HCT116 (cell line): Measurements from ENCODE around the gene LYRM4. TPM values are rescaled to one million over a fixed set of nuclear protein-coding genes. Genes with fewer than 3 reads are reported as not detected.

Source experiments
- ATAC-seq: fragments of 200-7000 bp; cut with Tn5 transposase; 2 replicates; pipeline ENCODE4 v1.9.1; 2020; ENCODE audit warnings: mild to moderate bottlenecking, moderate library complexity
- BruUV-seq: library from RNA; stranded (reverse); fragments of 400-500 nt; replicated peaks from 2 replicates; lab custom pipeline; 2021; lab: Mats Ljungman, UMichigan
- CTCF ChIA-PET: fragments of 300-600 bp; sonication (Branson Sonifier 250); formaldehyde crosslinking; loops from one replicate; lab custom pipeline; 2021; ENCODE audit warnings: antibody characterized with exemption; lab: Charles Lee
- POLR2A ChIA-PET: fragments of 300-600, 350-600 bp; sonication (Branson Sonifier 250); formaldehyde crosslinking; loops from one replicate; lab custom pipeline; 2021; ENCODE audit warnings: antibody characterized with exemption; lab: Charles Lee
- RAD21 ChIA-PET, 2 experiments: fragments of 300-600 bp; sonication (Branson Sonifier 250); formaldehyde crosslinking; loops; one replicate each; lab custom pipeline; 2023; ENCODE audit warnings: low total read pairs in 2 of 2; ENCODE audit not compliant: uncharacterized antibody in 2 of 2, unreplicated experiment in 2 of 2, low non-redundant PET in 1 of 2; lab: Charles Lee
- DNase-seq: peaks from one replicate; pipeline ENCODE4 v3.0.0-alpha.2; 2010; ENCODE audit warnings: low read depth, low spot score
- H2AFZ ChIP-seq: fragments of 200-600 bp; shearing (Covaris generic), sonication (generic); 2 replicates; pipeline ENCODE4 v1.6.1; 2017; ENCODE audit warnings: low read depth, mixed run types, mixed read lengths, antibody characterized with exemption, low read length; ENCODE audit not compliant: poor library complexity, severe bottlenecking
- H3K27ac ChIP-seq: 2 replicates; pipeline ENCODE4 v1.5.1; 2012; ENCODE audit warnings: low read depth, low read length
- H3K27me3 ChIP-seq: fragments of 200-600 bp; sonication (generic); 2 replicates; pipeline ENCODE4 v1.6.1; 2016; ENCODE audit warnings: mixed run types, low read length, mixed read lengths; ENCODE audit not compliant: insufficient read depth
- H3K36me3 ChIP-seq, 2 experiments: fragments of 200-500 bp in 1 of 2; fragments of 200-600 bp in 1 of 2; sonication (Bioruptor generic) in 1 of 2; sonication (generic) in 1 of 2; 2 replicates each; pipeline versions ENCODE4 v1.5.1 to v1.6.1; 2014 to 2016; ENCODE audit warnings: low read length in 2 of 2, inconsistent platforms in 1 of 2, mixed read lengths in 1 of 2, mixed run types in 1 of 2; ENCODE audit not compliant: insufficient read depth in 2 of 2, control insufficient read depth in 1 of 2
- H3K4me1 ChIP-seq, 2 experiments: fragments of 200-600 bp in 1 of 2; sonication (generic) in 1 of 2; 2 replicates each; pipeline versions ENCODE4 v1.5.1 to v1.6.1; 2012 to 2017; ENCODE audit warnings: low read length in 2 of 2, inconsistent platforms in 1 of 2, mild to moderate bottlenecking in 1 of 2, mixed read lengths in 1 of 2, mixed run types in 1 of 2, moderate library complexity in 1 of 2; ENCODE audit not compliant: insufficient read depth in 2 of 2, control insufficient read depth in 1 of 2
- H3K4me2 ChIP-seq: fragments of 200-600 bp; sonication (generic); 2 replicates; pipeline ENCODE4 v1.6.1; 2017; ENCODE audit warnings: mixed run types, low read length, mixed read lengths
- H3K4me3 ChIP-seq, 2 experiments: fragments of 200-600 bp in 1 of 2; sonication (generic) in 1 of 2; replicated peaks in 1 of 2; 2 replicates each; pipeline ENCODE4 v1.5.1; 2011 to 2016; ENCODE audit warnings: low read length in 2 of 2, control low read depth in 1 of 2, low read depth in 1 of 2, mild to moderate bottlenecking in 1 of 2, mixed read lengths in 1 of 2, mixed run types in 1 of 2
- H3K79me2 ChIP-seq: fragments of 200-600 bp; sonication (generic); 2 replicates; pipeline ENCODE4 v1.6.1; 2017; ENCODE audit warnings: mild to moderate bottlenecking, mixed run types, low read length, moderate library complexity, mixed read lengths; ENCODE audit not compliant: insufficient read depth
- H3K9ac ChIP-seq: fragments of 200-600 bp; sonication (generic); 2 replicates; pipeline ENCODE4 v1.6.1; 2016; ENCODE audit warnings: low read length, mixed read lengths
- H3K9me2 ChIP-seq: fragments of 200-600 bp; sonication (generic), shearing (Covaris generic); 2 replicates; pipeline ENCODE4 v1.6.1; 2017; ENCODE audit warnings: mixed run types, mild to moderate bottlenecking, moderate library complexity; ENCODE audit not compliant: insufficient read depth
- H3K9me3 ChIP-seq, 2 experiments: fragments of 200-500 bp in 1 of 2; fragments of 200-600 bp in 1 of 2; sonication (Bioruptor generic) in 1 of 2; sonication (generic) in 1 of 2; 2 replicates each; pipeline ENCODE4 v1.6.1; 2014 to 2017; ENCODE audit warnings: low read length in 2 of 2, mixed read lengths in 2 of 2, inconsistent platforms in 1 of 2, low read depth in 1 of 2, mild to moderate bottlenecking in 1 of 2, mixed run types in 1 of 2, moderate library complexity in 1 of 2; ENCODE audit not compliant: control insufficient read depth in 1 of 2, insufficient read depth in 1 of 2
- H4K20me1 ChIP-seq: fragments of 200-600 bp; sonication (generic), shearing (Covaris generic); 2 replicates; pipeline ENCODE4 v1.6.1; 2017; ENCODE audit warnings: mixed run types, mild to moderate bottlenecking, moderate library complexity; ENCODE audit not compliant: insufficient read depth
- CEBPB ChIP-seq: IDR thresholded peaks from 2 replicates; pipeline ENCODE4 v1.6.1; 2012; ENCODE audit warnings: low read depth
- POLR2AphosphoS5 ChIP-seq: IDR thresholded peaks from 2 replicates; pipeline ENCODE4 v1.6.1; 2011; ENCODE audit warnings: mild to moderate bottlenecking, low read depth, low read length, moderate library complexity
- RAD21 ChIP-seq: IDR thresholded peaks from 2 replicates; pipeline ENCODE4 v1.6.1; 2012; ENCODE audit warnings: low read depth, mild to moderate bottlenecking
- SRF ChIP-seq: IDR thresholded peaks from 2 replicates; pipeline ENCODE4 v1.6.1; 2012; ENCODE audit warnings: low read depth
- ZNF274 ChIP-seq: fragments of 200-500 bp; sonication (Bioruptor generic); IDR thresholded peaks from 2 replicates; pipeline ENCODE4 v1.6.1; 2014; ENCODE audit warnings: mild to moderate bottlenecking, low read depth, low read length, inconsistent platforms
- intact Hi-C: fragments of 100-400 bp; cut with micrococcal nuclease; formaldehyde crosslinking; loops from 2 replicates; pipeline ENCODE4 v1.10.0; 2022
- total RNA-seq: library from RNA; stranded (reverse); gene quantifications from one replicate; pipeline ENCODE4 v1.2.1, GENCODE V29; 2021; ENCODE audit not compliant: unreplicated experiment
- TF ChIP-seq, protein P1 (sequence below): IDR thresholded peaks from 2 replicates; pipeline ENCODE4 v1.6.1; 2012
- TF ChIP-seq, protein P2 (sequence below): IDR thresholded peaks from 2 replicates; pipeline ENCODE4 v1.6.1; 2011; ENCODE audit warnings: mild to moderate bottlenecking, low read length, moderate library complexity; ENCODE audit not compliant: insufficient replicate concordance; ENCODE audit errors: extremely low read depth
- TF ChIP-seq, protein P3 (sequence below), 3 experiments: fragments of 200-600 bp in 1 of 3; sonication (generic) in 1 of 3; IDR thresholded peaks in 2 of 3; conservative IDR thresholded peaks in 1 of 3; 2 replicates each; pipeline ENCODE4 v1.5.1; 2012 to 2017; ENCODE audit warnings: low read depth in 2 of 3, low read length in 2 of 3, antibody characterized with exemption in 1 of 3, borderline replicate concordance in 1 of 3, control low read depth in 1 of 3, mild to moderate bottlenecking in 1 of 3, mixed read lengths in 1 of 3, mixed run types in 1 of 3, moderate library complexity in 1 of 3; ENCODE audit not compliant: insufficient read depth in 1 of 3
- TF ChIP-seq, protein P4 (sequence below): IDR thresholded peaks from 2 replicates; pipeline ENCODE4 v1.6.1; 2012

Gene LYRM4
- total RNA-seq, 1 experiment from 2014 or later: 30.1 TPM

DNA sequence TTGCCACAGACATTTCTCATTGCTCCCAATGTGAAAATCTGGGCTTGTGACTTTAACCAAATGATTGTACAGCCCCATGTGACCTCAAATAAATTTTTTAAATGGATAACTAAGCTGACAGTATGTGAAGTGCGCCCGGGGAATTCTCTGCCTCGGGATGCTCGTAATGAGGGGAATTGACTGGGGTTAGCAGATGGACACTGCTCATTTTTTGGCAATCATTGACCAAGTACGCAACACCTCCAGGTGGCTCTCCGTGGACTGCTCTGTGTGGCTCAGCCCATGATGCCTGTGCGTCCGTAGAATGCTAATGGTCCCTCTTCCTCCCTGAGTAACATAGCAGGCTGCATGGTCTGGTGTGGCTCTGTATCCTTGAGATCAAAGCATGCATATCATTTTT lies 42.9 kb upstream of the LYRM4 start:
- Histone ChIP-seq H3K9ac (no peak overlapping the region), H3K27me3 (no peaks in the 10 kb centered on the region), H4K20me1 (no peaks in the 10 kb centered on the region), H3K79me2 (no peaks in the 10 kb centered on the region; the same call in 1 of the 2 replicates), H2AFZ (no peak overlapping the region), H3K36me3 (no peaks in the 10 kb centered on the region), H3K4me1 (peaks cover 0 to 6% of the 10 kb centered on the region in 2 experiments; a peak in 1 of 4 replicates), H3K4me2 (peak overlapping the region; percentile 9; the same call in 1 of the 2 replicates), H3K27ac (no peak overlapping the region)
- no peak for ATAC-seq
- POLR2A ChIA-PET: no interaction called here
- DNase-seq: no peak
- intact Hi-C loops: loop anchor here (1.0 to 2.0 kb wide), 3 partner anchors 88 to 247 kb away; no protein-coding TSS in a partner anchor
- RAD21 ChIA-PET: interaction anchor here in 1 of 2 experiments (0.9 kb wide), 1 partner anchor 160 kb away, joined by 3 read pairs; no protein-coding TSS in a partner anchor
- CTCF ChIA-PET: interaction anchor here (0.8 to 3.2 kb wide), 7 partner anchors 8 to 160 kb away, joined by 3 to 26 read pairs (median 3); no protein-coding TSS in a partner anchor
- TF ChIP-seq, protein P1, sequence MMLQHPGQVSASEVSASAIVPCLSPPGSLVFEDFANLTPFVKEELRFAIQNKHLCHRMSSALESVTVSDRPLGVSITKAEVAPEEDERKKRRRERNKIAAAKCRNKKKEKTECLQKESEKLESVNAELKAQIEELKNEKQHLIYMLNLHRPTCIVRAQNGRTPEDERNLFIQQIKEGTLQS: no peak
- TF ChIP-seq POLR2AphosphoS5 (no peak), CEBPB (no peak)
- TF ChIP-seq, all 23 proteins: peak for 0
- no peaks in the 10 kb centered on the region for H3K9me2 ChIP-seq
- H3K9me3 ChIP-seq: no peaks in the 10 kb centered on the region
- BruUV-seq: no TSS peak
- no peak overlapping the region for H3K4me3 ChIP-seq

DNA sequence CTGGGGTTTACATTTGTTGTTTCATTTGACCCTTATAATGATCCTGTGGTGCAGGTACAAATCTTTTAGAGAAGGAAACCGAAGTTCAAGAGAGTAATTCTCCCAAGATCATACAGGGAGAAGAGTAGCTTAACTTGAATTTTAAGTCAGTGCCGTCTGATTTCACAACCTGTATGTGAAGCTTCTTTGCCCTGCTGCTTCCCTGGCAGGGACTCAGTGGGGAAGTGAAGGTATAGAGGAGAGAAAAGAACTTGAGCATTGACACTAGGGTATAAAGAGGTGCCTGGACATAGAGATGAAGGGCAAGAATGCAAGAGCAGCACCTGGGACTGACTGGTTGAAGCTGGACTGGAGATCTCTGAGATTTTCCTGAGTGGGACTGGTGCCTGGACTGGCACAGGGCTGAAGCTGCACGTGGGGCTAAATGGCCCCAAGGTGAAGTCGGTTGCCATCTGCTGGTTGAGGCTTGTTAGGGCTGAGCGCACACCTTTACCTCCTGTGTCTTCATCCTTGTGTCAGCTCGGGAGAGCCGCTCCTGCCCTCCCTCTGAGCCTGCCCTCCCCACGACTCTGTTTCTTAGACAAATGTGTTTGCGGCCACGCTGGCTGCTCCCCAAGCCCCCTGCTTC lies 42.4 kb upstream of the LYRM4 start:
- intact Hi-C loops: loop anchor here (1.0 to 2.0 kb wide), 3 partner anchors 88 to 246 kb away; no protein-coding TSS in a partner anchor
- H2AFZ ChIP-seq: no peak overlapping the region
- ChIA-PET POLR2A (no interaction called here), RAD21 (interaction anchor here in 1 of 2 experiments (0.9 kb wide), 1 partner anchor 160 kb away, joined by 3 read pairs; no protein-coding TSS in a partner anchor), CTCF (interaction anchor here (0.6 to 3.2 kb wide), 9 partner anchors 8 to 990 kb away, joined by 3 to 26 read pairs (median 3); no protein-coding TSS in a partner anchor)
- TF ChIP-seq ZNF274 (no peak), SRF (no peak), RAD21 (peak; percentile 55)
- TF ChIP-seq, protein P2, sequence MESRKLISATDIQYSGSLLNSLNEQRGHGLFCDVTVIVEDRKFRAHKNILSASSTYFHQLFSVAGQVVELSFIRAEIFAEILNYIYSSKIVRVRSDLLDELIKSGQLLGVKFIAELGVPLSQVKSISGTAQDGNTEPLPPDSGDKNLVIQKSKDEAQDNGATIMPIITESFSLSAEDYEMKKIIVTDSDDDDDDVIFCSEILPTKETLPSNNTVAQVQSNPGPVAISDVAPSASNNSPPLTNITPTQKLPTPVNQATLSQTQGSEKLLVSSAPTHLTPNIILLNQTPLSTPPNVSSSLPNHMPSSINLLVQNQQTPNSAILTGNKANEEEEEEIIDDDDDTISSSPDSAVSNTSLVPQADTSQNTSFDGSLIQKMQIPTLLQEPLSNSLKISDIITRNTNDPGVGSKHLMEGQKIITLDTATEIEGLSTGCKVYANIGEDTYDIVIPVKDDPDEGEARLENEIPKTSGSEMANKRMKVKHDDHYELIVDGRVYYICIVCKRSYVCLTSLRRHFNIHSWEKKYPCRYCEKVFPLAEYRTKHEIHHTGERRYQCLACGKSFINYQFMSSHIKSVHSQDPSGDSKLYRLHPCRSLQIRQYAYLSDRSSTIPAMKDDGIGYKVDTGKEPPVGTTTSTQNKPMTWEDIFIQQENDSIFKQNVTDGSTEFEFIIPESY: no peak
- TF ChIP-seq, protein P3, sequence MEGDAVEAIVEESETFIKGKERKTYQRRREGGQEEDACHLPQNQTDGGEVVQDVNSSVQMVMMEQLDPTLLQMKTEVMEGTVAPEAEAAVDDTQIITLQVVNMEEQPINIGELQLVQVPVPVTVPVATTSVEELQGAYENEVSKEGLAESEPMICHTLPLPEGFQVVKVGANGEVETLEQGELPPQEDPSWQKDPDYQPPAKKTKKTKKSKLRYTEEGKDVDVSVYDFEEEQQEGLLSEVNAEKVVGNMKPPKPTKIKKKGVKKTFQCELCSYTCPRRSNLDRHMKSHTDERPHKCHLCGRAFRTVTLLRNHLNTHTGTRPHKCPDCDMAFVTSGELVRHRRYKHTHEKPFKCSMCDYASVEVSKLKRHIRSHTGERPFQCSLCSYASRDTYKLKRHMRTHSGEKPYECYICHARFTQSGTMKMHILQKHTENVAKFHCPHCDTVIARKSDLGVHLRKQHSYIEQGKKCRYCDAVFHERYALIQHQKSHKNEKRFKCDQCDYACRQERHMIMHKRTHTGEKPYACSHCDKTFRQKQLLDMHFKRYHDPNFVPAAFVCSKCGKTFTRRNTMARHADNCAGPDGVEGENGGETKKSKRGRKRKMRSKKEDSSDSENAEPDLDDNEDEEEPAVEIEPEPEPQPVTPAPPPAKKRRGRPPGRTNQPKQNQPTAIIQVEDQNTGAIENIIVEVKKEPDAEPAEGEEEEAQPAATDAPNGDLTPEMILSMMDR (IDR thresholded peaks at IDR 0.05 in 2 of 3, conservative IDR thresholded peaks at IDR 0.05 in 1 of 3; ENCODE audit: borderline replicate concordance in 1 of 3, insufficient read depth in 1 of 3, low read depth in 2 of 3, low read length in 2 of 3): peak; percentile 42 to 79 (median 69); a peak in 5 of 6 replicates
- TF ChIP-seq, protein P4, sequence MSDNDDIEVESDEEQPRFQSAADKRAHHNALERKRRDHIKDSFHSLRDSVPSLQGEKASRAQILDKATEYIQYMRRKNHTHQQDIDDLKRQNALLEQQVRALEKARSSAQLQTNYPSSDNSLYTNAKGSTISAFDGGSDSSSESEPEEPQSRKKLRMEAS: peak; percentile 61
- H3K4me3 ChIP-seq: no peak overlapping the region
- no peaks in the 10 kb centered on the region for H3K36me3 ChIP-seq
- H3K9me3 ChIP-seq: no peaks in the 10 kb centered on the region
- peak; percentile 99 for ATAC-seq
- no peaks in the 10 kb centered on the region; the same call in 1 of the 2 replicates for H3K79me2 ChIP-seq
- no peak overlapping the region for H3K27ac ChIP-seq
- H3K9ac ChIP-seq: no peak overlapping the region
- H4K20me1 ChIP-seq: no peaks in the 10 kb centered on the region
- H3K27me3 ChIP-seq: no peaks in the 10 kb centered on the region
- peaks cover 0 to 6% of the 10 kb centered on the region in 2 experiments; a peak in 1 of 4 replicates for H3K4me1 ChIP-seq
- peak overlapping the region; percentile 9; the same call in 1 of the 2 replicates for H3K4me2 ChIP-seq
- peak; percentile 42 for DNase-seq
- no peaks in the 10 kb centered on the region for H3K9me2 ChIP-seq
- BruUV-seq: no TSS peak
